GM12872 (cell line): Measurements from ENCODE around the gene SPTBN5.

Experiments
- CTCF ChIP-seq: IDR thresholded peaks from 3 replicates; pipeline ENCODE4 v1.5.1; 2011; ENCODE audit warnings: low read depth, mild to moderate bottlenecking, low read length, moderate library complexity; ENCODE audit not compliant: insufficient read depth

The SPTBN5 gene

GRCh38 chr15:41881920-41882688 is 11.7 kb downstream of the SPTBN5 start:
- TF ChIP-seq CTCF: no peak

GRCh38 chr15:41881550-41881919 is 12.3 kb downstream of the SPTBN5 start:
- TF ChIP-seq CTCF: no peak

GRCh38 chr15:41881086-41881485 is 12.8 kb downstream of the SPTBN5 start:
- no peak for TF ChIP-seq CTCF

- TF ChIP-seq CTCF: no peak
These were observed 13.5 kb downstream of the SPTBN5 start for GRCh38 chr15:41880156-41880877.

GRCh38 chr15:41879321-41879845 is 14.5 kb downstream of the SPTBN5 start:
- TF ChIP-seq CTCF: no peak

GRCh38 chr15:41878355-41878699 is 15.5 kb downstream of the SPTBN5 start:
- no peak for TF ChIP-seq CTCF

- no peak for TF ChIP-seq CTCF
These were observed 16.1 kb downstream of the SPTBN5 start for GRCh38 chr15:41877631-41878354.
